ENCODE data around the gene TMCC2.
"Not testable (repeated sequence)": the region's sequence is repeated elsewhere in the genome, so short reads cannot be mapped to it uniquely, and the experiment has no call there.

The TMCC2 gene

DNA sequence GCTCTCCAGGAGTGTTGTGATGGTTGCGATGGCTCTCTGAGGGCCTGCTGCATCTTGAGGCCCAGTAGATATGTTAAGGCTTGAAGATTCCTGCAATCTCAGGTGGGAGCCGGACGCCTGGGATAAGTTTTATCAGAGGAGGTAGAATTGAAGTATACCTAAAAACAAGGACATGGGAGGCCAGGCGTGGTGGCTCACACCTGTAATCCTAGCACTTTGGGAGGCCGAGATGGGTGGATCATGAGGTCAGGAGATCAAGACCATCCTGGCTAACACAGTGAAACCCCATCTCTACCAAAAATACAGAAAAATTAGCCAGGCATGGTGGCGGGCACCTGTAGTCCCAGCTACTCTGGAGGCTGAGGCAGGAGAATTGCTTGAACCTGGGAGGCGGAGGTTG, 6.2 kb downstream of the TMCC2 start:
- DNase-seq: not testable (repeated sequence)

DNA sequence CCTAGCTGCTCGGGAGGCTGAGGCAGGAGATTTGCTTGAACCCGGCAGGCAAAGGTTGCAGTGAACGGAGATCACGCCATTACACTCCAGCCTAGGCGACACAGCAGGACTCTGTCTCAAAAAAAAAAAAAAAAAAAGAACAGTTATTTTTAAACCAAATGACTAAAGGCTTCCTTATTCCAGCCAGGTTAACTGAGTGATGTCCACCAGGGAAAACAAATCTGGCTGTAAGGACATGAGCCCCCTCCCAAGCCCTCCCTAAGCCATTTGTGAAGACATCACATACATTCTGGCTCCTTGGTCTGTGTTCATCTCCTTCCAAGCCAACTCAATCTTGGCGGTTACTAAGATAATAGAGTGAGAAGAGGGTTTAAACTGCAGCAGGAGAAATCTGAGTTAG, 8.2 kb downstream of the TMCC2 start:
- intact Hi-C loops (cut with DNase I): no loop called here
- peak in 1 of 42 donors; percentile 3 for DNase-seq

More for the DNA sequence above, 6.2 kb downstream of the TMCC2 start:
- intact Hi-C loops (cut with DNase I): not testable (repeated sequence)

DNA sequence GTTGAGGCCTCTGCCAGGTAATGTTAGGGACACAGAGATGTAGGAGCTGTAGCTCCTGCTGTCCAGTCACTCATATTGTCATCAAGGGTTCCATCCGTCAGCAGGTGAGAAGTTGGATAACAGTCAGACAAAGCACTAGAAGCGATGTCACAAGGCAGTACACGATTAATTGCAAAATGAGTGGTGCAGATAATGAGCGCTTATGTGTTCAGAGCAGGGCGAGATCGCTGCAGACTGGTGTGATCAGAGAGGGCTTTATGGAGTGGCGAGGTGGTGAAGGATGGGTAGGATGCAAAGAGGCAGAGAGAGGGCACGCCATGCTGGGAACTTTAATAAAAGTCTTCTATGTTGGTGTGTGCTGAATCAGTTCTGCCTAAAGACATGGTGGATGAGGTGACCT, 8.8 kb downstream of the TMCC2 start:
- peak in 5 of 42 donors; percentile 16 to 47 (median 35) for DNase-seq
- intact Hi-C loops (cut with DNase I): no loop called here

DNA sequence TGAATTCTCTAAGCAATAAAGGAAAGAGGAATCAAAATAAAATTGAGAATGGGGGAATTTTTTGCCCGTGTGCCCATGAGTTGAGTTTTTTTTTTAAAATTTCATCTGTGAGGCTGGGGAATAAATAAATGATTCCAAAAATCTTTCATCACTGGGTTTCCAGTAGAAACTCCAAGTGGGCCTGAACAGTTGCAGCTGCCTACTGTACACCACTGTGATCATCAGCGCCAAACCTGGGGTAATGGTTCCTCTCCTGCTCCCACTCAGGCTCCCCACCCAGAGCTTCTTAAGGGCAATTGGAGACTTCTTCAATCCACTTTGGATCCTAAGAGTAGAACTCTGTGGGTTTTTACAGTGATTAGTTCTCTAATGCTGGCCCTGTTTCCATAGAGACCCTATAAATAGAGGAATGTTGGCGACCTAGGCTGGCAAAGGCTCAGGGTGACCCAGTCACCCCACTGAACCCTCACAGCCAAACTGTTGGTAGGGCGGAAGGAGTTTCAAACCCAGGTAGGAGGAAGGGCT, 9.3 kb downstream of the TMCC2 start:
- DNase-seq: peak in 2 of 42 donors; percentile 15 to 40
- intact Hi-C loops (cut with DNase I): no loop called here

DNA sequence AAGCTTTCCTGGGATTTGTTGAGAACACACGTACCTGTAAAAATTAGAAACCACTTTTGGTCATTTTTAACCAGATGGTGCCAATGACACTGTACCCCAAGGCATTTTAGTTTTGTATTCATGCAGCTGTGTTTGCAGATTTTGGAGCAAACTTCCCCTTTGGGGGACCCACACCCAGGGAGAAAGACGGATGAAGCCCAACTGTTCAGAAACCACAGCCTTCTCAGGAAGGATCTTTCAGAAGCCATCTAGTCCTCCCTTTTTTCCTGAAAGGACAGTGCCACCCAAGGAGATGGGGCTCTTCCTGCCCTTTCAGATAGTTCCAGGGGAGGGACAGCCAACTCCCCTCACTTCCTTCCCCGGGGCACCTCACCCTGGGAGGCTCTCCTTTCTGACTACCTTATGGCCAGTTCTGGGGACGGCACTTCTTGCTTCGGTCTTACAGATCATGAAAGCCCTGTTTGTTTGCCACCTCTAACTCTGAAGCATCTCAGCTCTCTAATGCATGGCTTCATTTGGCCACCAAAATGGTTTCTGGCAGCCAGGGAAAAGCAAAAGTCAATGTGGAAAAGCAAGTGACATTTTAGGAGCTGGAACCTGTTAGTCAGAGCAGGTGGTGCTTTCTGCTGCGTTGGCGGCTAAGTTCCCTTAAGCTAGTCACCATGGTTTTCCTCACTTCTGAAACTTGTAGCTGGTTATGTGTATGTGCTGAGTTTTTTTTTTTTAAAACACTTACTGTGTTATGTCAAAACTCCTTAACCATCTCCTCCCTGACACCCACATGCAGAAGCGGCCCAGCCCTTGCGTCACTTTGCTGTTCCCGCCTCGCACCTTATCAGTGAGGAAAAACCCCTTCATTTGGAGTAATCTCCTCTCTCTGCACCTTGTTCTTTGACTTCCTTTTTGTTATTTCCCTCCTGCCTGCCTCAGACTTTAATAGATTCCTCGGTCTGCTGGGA, 10.1 kb downstream of the TMCC2 start:
- DNase-seq: peak in 24 of 42 donors; percentile 24 to 83 (median 62)
- intact Hi-C loops (cut with DNase I): no loop called here

DNA sequence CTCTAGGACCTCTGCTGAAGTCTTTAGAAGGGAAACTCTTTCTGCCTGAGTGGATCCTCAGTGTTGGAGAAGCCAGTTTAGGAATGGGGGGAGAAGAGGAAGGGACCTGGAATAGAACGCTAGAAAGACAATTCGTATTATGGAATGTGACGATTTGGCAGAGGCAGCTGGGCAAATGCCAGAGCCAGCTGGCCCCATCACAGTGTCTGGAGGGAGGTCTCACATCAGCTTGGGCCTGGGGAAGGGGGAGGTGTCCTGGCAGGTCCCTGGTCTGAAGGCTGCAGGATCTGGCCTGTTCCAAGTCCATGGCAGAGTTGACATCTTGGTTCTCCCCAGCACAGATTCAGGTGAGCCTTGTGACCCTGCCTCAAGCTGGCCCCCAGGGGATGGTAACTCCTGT, 11.3 kb downstream of the TMCC2 start:
- peak in 9 of 42 donors; percentile 40 to 80 (median 53) for DNase-seq
- intact Hi-C loops (cut with DNase I): no loop called here

DNA sequence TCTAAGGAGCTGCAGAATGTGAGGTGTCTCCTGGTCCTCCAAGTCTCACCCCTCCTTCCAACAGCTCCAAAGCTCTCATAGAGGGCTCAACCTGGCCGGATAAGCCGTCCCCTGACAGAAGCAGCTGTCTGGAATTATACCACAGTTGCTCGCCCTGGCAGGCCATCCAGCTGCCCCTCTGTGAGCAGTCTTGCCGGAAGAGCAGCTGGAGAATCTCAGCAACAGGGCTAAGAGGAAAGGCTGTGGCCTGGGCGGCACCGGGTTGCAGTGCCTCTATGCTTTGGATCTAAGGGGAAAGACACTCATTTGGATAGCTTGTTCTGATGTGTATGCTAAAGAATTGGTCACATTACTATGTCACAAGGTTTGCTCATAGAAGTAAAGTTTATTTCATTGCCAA, 12.4 kb downstream of the TMCC2 start:
- intact Hi-C loops (cut with DNase I): no loop called here
- DNase-seq: peak in 9 of 42 donors; percentile 27 to 72 (median 57)

DNA sequence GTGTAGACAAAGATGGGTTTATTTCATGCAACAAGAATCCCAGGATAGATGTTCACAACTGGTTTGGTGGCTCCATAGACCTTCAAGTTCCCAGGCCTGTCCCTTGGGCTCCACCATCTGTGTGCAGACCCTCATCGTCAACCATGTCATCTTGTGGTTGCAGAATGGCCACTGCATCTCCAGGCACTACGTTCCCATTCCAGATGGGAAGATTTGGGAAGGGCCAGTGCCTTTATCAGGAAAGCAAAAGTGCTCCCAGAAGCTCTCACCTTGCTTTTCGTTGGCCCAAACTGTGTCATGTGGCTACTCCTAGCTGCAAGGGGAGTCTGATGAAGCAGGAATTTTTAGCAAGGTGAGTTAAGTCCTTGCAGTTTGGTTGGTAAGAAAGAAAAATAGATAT, 12.8 kb downstream of the TMCC2 start:
- intact Hi-C loops (cut with DNase I): no loop called here
- DNase-seq: no peak

DNA sequence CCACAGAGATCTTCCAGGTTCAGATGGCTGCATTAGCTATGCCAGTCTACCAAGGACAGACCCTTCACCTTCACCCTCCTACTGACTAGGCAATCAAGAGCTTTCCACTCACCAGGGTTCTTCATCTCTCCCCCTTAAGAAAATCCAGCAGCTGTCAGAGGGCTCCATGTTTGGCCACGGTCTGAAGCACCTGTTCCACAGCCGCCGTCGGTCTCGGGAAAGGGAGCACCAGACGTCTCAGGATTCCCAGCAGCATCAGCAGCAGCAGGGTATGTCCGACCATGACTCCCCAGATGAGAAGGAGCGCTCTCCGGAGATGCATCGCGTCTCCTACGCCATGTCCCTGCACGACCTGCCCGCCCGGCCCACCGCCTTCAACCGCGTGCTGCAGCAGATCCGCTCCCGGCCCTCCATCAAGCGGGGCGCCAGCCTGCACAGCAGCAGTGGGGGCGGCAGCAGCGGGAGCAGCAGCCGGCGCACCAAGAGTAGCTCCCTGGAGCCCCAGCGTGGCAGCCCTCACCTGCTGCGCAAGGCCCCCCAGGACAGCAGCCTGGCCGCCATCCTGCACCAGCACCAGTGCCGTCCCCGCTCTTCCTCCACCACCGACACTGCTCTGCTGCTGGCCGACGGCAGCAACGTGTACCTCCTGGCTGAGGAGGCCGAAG, 13.8 kb downstream of the TMCC2 start:
- intact Hi-C loops (cut with DNase I): no loop called here
- peak in 16 of 42 donors; percentile 47 to 80 (median 62) for DNase-seq

DNA sequence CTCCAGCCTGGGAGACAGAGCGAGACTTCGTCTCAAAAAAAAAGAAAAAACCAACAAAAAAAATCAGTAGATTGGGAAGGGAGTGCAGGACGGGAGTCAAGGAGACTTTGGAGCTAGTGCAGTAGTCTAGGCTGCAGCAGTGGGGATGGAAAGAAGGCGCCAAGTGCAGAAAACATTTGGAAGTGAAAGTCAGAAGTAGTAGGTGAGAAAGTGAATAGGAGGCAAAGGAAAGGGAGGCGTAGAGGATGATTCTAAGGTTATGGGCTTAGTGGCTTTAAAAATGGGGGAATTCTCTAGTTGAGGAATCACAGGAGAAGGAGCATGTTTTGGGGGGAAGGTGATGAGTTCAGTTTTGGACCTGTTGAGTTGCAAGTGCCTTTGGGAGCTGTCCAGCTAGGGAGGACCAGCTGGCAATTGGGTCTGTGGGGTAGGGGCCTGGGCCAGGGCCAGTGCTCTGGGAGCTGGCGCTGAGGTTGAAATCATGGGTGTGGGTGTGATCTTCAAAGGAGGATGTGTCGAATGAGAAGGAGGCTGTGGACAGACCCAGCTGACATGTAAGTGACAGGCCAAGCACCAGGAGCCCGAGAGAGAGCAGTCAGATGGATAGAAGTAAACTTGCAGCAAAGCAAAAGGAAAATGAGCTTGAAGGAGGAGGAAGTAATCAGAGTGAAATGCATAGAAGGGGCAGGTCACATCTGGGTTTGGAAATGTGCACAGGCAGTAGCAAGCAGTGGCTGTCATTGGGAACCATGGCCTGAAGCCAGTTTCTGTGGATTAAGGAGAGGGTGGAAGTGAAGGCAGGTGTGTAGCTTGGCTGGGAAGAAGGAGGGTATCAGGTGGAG, 15.8 kb downstream of the TMCC2 start:
- DNase-seq: peak in 10 of 42 donors; percentile 5 to 42 (median 16)
- intact Hi-C loops (cut with DNase I): no loop called here

DNA sequence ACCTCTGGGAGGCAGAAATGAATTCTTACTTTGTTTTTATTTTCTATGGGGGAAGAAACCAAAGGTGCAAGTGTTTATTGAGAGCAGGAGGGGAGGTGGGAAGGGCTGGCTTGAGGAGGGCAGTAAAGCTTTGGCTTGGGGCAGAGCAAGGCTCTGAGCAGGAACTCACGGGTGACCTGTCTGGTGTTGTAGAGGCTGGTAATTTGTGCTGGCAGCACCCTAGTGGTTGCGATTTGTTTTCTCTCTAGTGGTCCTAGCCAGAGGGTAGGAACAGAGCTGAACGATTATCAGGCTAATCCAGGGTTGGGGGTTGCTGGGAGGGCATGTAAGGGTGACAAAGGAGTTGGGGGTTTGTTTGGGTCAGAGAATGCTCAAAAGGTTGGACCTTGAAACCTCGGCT, 16.6 kb downstream of the TMCC2 start:
- intact Hi-C loops (cut with DNase I): no loop called here
- peak in 10 of 42 donors; percentile 5 to 36 (median 16) for DNase-seq

DNA sequence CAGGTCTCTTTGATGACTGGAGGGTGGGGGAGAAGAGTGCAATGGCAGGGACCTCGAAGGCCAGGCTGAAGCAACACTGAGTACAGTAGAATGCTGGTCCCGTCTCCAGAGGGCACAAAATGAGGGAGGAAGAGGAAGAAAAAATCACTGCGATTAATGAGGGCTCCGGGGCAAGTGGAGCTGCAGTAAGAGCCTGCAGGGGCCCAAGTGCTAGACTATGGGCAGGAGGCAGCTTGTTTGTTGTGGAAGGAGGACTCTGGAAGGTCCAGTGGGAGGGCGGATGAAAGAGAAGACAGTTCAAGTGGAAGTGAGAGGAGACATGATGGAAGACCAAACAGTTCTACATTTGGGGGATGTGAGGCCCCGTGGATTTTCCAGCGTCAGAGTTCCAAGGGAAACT, 17.4 kb downstream of the TMCC2 start:
- intact Hi-C loops (cut with DNase I): no loop called here
- DNase-seq: peak in 12 of 42 donors; percentile 3 to 35 (median 21)

DNA sequence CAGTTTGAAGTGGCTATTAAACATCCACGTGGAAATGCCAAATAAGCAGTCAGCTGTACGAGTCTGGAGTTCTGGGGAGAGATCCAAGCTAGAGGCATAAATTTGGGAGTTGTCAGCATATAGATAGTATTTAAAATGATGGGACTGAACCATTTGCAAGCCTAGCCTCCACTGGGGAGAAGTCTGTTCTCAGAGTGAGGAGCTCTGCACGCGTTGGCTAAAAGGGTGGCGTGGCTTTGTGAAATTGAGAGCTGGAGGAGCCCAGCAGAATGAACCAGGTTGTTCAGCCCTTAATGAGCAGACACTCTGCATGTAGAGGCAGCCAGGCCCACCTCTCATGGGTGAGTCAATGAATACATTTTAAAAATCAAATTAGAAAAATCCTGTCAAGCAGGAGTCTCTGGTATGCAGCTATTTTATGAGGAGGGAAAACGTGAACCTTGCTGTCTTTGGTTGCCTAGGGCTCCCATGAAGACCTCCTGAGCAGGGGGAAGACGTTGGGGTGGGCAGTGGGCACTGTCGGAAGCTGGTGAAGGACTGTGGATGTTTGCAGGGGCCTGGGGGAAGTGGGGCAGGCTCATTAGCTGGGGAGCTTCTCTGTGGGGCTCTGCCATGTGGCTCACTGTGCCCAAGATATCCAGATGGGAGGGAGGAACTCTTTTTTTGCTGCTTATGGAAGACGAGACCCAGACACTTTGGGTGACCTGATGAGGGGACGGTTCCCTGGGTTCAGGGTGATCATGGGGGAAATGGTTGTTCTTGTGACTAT, 18.8 kb downstream of the TMCC2 start:
- peak in 16 of 42 donors; percentile 7 to 59 (median 30) for DNase-seq
- intact Hi-C loops (cut with DNase I): no loop called here

DNA sequence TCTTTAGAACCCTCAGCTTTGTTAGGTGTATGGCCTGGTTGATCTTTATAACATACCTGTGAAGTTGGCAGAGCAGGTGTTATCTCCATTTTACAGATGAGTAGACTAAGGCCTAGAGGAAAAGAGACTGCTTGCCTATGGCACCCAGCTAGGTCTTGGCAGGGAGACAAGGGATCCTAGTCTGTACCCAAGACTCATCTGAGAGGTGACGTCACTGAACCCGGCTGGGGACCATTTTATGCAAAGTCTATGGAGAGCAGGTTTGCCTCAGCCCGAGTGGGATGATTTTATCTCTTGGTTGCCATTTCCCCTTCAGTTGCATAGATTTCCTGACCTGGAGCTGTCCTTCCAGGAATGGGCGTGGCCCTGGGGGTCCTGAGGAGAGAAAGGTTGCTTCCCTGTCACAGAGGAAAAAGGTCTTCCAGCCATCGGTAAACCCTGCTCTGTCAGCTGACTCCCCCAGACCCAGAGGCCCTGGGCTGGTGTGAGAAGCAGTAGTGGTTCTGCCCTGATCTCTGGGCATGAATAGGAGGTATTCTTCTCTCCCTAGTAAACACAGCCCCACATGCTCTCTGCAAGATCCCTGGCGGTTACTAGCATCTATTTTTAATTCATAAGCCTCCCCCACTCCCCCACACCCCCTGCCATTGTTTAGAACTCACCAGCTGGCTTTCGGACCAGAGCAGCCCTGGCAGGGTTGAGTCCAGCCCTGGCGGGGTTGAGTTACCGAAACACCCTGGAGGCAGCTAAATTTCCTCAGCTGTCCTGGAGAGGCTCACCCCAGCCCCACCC, 19.6 kb downstream of the TMCC2 start:
- intact Hi-C loops (cut with DNase I): no loop called here
- peak; percentile 66 to 94 (median 84) for DNase-seq

DNA sequence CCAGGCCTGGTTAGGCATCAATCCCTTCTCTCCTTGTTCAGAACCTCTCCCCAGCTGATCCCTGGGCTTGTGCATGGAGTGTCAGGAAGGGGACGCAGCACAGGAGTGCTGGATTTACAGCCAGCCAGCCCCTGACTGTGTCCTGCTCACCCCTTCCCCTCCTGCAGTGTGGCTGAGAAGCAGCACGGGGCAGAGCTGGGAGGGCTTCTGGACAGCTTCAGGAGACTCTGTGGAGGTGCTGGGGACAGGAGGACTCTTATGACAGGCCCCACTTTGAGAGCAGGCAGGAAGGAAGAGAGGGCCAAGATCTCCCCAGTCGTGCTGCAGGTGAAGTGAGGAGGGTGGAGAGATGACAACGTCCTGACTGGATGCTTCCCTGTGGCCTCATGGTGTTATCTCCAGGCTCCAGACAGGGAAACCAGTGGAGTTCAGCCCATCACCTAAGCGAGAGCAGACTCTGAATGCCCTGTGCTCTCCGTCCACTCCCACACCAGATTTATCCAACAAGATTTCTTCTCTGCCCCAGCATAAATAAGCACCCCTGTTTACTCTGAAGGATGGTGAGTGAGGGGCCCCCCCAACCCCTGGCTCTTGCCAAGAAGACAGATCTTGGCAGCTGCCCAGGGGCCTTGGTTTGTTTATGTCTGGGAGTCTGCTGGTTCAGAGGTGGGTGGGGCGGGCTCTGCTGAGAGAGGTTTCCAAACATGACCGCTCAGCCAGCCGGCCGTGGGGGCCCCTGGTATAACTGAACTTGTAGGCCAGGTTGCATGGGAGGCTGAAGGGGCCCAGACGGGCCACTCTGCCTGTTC, 21.3 kb downstream of the TMCC2 start:
- intact Hi-C loops (cut with DNase I): no loop called here
- DNase-seq: peak; percentile 63 to 95 (median 87)

DNA sequence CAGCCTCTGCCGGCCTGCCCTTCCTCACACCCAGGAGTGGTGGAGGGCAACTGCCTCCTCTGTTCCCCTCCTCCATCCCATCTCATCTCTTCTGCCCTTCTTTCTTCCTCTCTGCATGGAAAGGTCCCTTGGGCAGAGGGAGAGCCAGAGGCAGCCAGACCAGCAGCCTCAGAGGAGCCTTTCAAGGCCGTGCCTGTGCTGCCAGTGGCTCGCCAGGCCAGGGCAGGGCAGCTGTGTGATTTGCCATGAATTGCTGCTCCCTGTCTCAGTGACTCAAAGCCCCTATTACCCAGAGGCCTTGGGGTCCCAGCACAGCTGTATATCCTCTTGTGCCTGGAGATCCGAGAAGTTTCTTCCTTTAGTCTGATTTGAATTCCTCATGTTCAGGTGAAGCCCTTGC, 21.9 kb downstream of the TMCC2 start:
- peak in 8 of 42 donors; percentile 52 to 70 (median 64) for DNase-seq
- intact Hi-C loops (cut with DNase I): no loop called here

DNA sequence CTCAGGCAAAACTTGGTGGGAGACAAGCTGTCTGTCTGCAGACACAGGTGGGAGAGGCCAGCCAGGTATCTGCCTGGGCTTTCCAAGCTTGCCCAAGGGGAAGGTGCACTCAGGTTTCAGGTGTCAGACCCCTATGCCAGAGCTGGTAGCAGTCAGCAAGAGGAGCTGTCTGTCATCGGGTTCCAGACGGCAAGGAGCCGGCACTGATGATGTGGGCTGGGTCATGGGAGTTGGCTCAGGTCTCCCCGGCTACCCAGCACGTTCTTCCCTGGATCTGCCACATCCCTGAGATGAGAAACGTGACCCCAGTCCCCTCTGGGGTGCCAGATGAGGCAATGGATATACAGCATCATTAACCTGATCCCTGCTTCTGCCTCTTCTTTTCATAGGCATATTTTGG, 23.0 kb downstream of the TMCC2 start:
- DNase-seq: no peak
- intact Hi-C loops (cut with DNase I): no loop called here

Data from head of caudate nucleus (tissue), 42 donors.